Measurements from ENCODE around the gene HBB. TPM values are rescaled to one million over a fixed set of nuclear protein-coding genes. Genes with fewer than 3 reads are reported as not detected.
"Not testable (repeated sequence)": the region's sequence is repeated elsewhere in the genome, so short reads cannot be mapped to it uniquely, and the experiment has no call there.

HBB gene
- total and polyA plus RNA-seq, 8 donors: 2.2 to 89.0 (median 4.4) TPM

GRCh38 chr11:5251746-5252145 lies 24.9 kb upstream of the HBB start:
- Histone ChIP-seq H3K9me3 (no peaks in the 10 kb centered on the region), H3K4me1 (no peaks in the 10 kb centered on the region), H3K4me3 (no peak overlapping the region), H3K27ac (no peak overlapping the region), H3K27me3 (no peaks in the 10 kb centered on the region), H3K36me3 (no peaks in the 10 kb centered on the region)
- no peak for TF ChIP-seq CTCF (IDR thresholded peaks at IDR 0.05)
- WGBS, 2 donors: 19 to 38% methylated on average over 2 of the region's 2 CpGs
- FAIRE-seq (no peak), ATAC-seq (no peak), DNase-seq (no peak)
- intact Hi-C loops (cut with DNase I): no loop called here

- intact Hi-C loops (cut with DNase I): no loop called here
- no peak overlapping the region for H3K27ac ChIP-seq
- no peak for TF ChIP-seq CTCF (IDR thresholded peaks at IDR 0.05)
Observed at GRCh38 chr11:5250543-5251204, 23.8 kb upstream of the HBB start.

GRCh38 chr11:5249807-5250396 lies 23.0 kb upstream of the HBB start, which contains the start of gene HBG1:
TSS of gene HBG1 (minus strand) at chr11:5249857. CDS start at chr11:5249804, 53 bp downstream.
- ATAC-seq; H3K9me3 ChIP-seq; H3K27me3 ChIP-seq; H3K27ac ChIP-seq; H3K36me3 ChIP-seq; H3K4me1 ChIP-seq; intact Hi-C loops (cut with DNase I); DNase-seq; FAIRE-seq; H3K4me3 ChIP-seq: not testable (repeated sequence)
- WGBS, 2 donors: 51 to 55% methylated on average over 3 of the region's 9 CpGs

More at GRCh38 chr11:5250543-5251204, 23.8 kb upstream of the HBB start:
- Histone ChIP-seq H3K27me3 (no peaks in the 10 kb centered on the region), H3K9me3 (no peaks in the 10 kb centered on the region), H3K4me3 (no peak overlapping the region), H3K36me3 (no peaks in the 10 kb centered on the region), H3K4me1 (no peaks in the 10 kb centered on the region)
- DNase-seq: no peak
- 68 to 81% methylated on average over 4 of the region's 4 CpGs for WGBS, 2 donors
- ATAC-seq: no peak
- no peak for FAIRE-seq

- 13 to 80% methylated on average over 7 of the region's 7 CpGs for WGBS, 2 donors
- intact Hi-C loops (cut with DNase I); ATAC-seq; H3K27me3 ChIP-seq; H3K27ac ChIP-seq; FAIRE-seq; H3K4me3 ChIP-seq; H3K4me1 ChIP-seq; H3K36me3 ChIP-seq; DNase-seq; H3K9me3 ChIP-seq: not testable (repeated sequence)
Observed at GRCh38 chr11:5248498-5248897, 21.6 kb upstream of the HBB start.

- Histone ChIP-seq H3K4me1 (no peaks in the 10 kb centered on the region), H3K36me3 (no peaks in the 10 kb centered on the region), H3K27me3 (no peaks in the 10 kb centered on the region), H3K4me3 (no peak overlapping the region), H3K9me3 (no peaks in the 10 kb centered on the region), H3K27ac (no peak overlapping the region)
- FAIRE-seq (no peak), ATAC-seq (no peak), DNase-seq (no peak)
- WGBS, 2 donors: 59 to 65% methylated on average over 3 of the region's 3 CpGs
- no peak for TF ChIP-seq CTCF (IDR thresholded peaks at IDR 0.05)
- intact Hi-C loops (cut with DNase I): no loop called here
Observed at GRCh38 chr11:5247472-5248192, 20.8 kb upstream of the HBB start.
